H1 (cell line): Measurements from ENCODE around the gene DENND1A. TPM values are rescaled to one million over a fixed set of nuclear protein-coding genes. Genes with fewer than 3 reads are reported as not detected.

ENCODE experiments used
- CTCF ChIA-PET: fragments of 300-600 bp; sonication (Branson Sonifier 250); formaldehyde crosslinking; loops from one replicate; lab custom pipeline; 2021; ENCODE audit not compliant: partially characterized antibody; lab: Charles Lee
- POLR2A ChIA-PET: fragments of 300-600 bp; sonication (Branson Sonifier 250); formaldehyde crosslinking; loops from one replicate; lab custom pipeline; 2021; ENCODE audit warnings: inconsistent platforms; ENCODE audit not compliant: partially characterized antibody; lab: Charles Lee
- DNase-seq, 2 experiments: peaks; one replicate each; pipeline versions ENCODE4 v3.0.0 to v3.0.0-alpha.2; 2010 to 2022; ENCODE audit warnings: low spot score in 2 of 2, low read depth in 1 of 2, mixed read lengths in 1 of 2
- FAIRE-seq: peaks from 2 replicates; lab custom pipeline; 2011; peaks lifted over from hg19 to GRCh38; lab: Jason Lieb, UNC
- H2AFZ ChIP-seq: 2 replicates; pipeline ENCODE4 v1.8.1; 2012; ENCODE audit warnings: low read length, inconsistent platforms
- H2AK5ac ChIP-seq: 2 replicates; pipeline ENCODE4 v1.6.1; 2013; ENCODE audit warnings: low read depth, low read length
- H2BK120ac ChIP-seq: replicated peaks from 2 replicates; pipeline ENCODE3; 2013; ENCODE audit warnings: low read depth, low read length, inconsistent platforms
- H2BK12ac ChIP-seq: 2 replicates; pipeline ENCODE4 v1.6.1; 2013; ENCODE audit warnings: low read depth, low read length
- H2BK15ac ChIP-seq: 2 replicates; pipeline ENCODE4 v1.6.1; 2013; ENCODE audit warnings: low read length
- H2BK20ac ChIP-seq: 2 replicates; pipeline ENCODE4 v1.6.1; 2013; ENCODE audit warnings: low read length
- H2BK5ac ChIP-seq: 2 replicates; pipeline ENCODE4 v1.6.1; 2013; ENCODE audit warnings: low read depth, low read length
- H3K14ac ChIP-seq: 2 replicates; pipeline ENCODE4 v1.6.1; 2013; ENCODE audit warnings: inconsistent platforms; ENCODE audit not compliant: insufficient read length
- H3K18ac ChIP-seq: 2 replicates; pipeline ENCODE4 v1.6.1; 2013; ENCODE audit warnings: low read length; ENCODE audit errors: extremely low read depth
- H3K23ac ChIP-seq: 2 replicates; pipeline ENCODE4 v1.6.1; 2013; ENCODE audit warnings: inconsistent platforms; ENCODE audit not compliant: insufficient read length
- H3K23me2 ChIP-seq: 2 replicates; pipeline ENCODE4 v1.6.1; 2013; ENCODE audit warnings: low read depth, low read length
- H3K27ac ChIP-seq: 2 replicates; pipeline ENCODE4 v1.6.1; 2011; ENCODE audit warnings: low read depth, low read length, inconsistent platforms
- H3K27me3 ChIP-seq, 4 experiments: replicated peaks in 1 of 4; 1 replicate in 1 of 4; 2 replicates in 3 of 4; pipeline versions ENCODE4 v1.6.1 to v1.8.1; 2011 to 2013; ENCODE audit warnings: low read length in 3 of 4, mild to moderate bottlenecking in 3 of 4, inconsistent platforms in 2 of 4, mixed read lengths in 2 of 4, moderate library complexity in 1 of 4; ENCODE audit not compliant: control insufficient read depth in 3 of 4, insufficient read depth in 3 of 4; ENCODE audit errors: extremely low read depth in 1 of 4
- H3K36me3 ChIP-seq, 4 experiments: 2 replicates each; pipeline versions ENCODE4 v1.6.1 to v1.8.1; 2011 to 2013; ENCODE audit warnings: mild to moderate bottlenecking in 4 of 4, low read length in 3 of 4, moderate library complexity in 2 of 4, control low read depth in 1 of 4, inconsistent platforms in 1 of 4; ENCODE audit not compliant: insufficient read depth in 4 of 4, control insufficient read depth in 2 of 4
- H3K4ac ChIP-seq: replicated peaks from 2 replicates; pipeline ENCODE3; 2013; ENCODE audit warnings: low read length, low read depth, mixed read lengths, inconsistent platforms; ENCODE audit not compliant: insufficient read length
- H3K4me1 ChIP-seq, 4 experiments: replicated peaks in 1 of 4; 1 replicate in 1 of 4; 2 replicates in 3 of 4; pipeline versions ENCODE4 v1.6.1 to v1.8.1; 2011 to 2013; ENCODE audit warnings: low read length in 3 of 4, inconsistent platforms in 2 of 4, mixed read lengths in 1 of 4; ENCODE audit not compliant: insufficient read depth in 4 of 4, control insufficient read depth in 3 of 4
- H3K4me2 ChIP-seq, 2 experiments: 2 replicates each; pipeline versions ENCODE4 v1.6.1 to v1.8.1; 2011 to 2013; ENCODE audit warnings: low read depth in 2 of 2, low read length in 2 of 2, control low read depth in 1 of 2, inconsistent platforms in 1 of 2, mild to moderate bottlenecking in 1 of 2; ENCODE audit not compliant: insufficient read depth in 1 of 2
- H3K4me3 ChIP-seq, 4 experiments: fragments of 200-600, 300-600 bp in 1 of 4; sonication (generic), shearing (Covaris generic), sonication (Bioruptor Twin) in 1 of 4; 2 replicates each; pipeline versions ENCODE4 v1.5.1 to v1.8.1; 2011 to 2016; ENCODE audit warnings: low read length in 4 of 4, low read depth in 3 of 4, control low read depth in 2 of 4, inconsistent platforms in 2 of 4, mild to moderate bottlenecking in 2 of 4, mixed read lengths in 1 of 4, moderate library complexity in 1 of 4; ENCODE audit not compliant: insufficient read depth in 2 of 4; ENCODE audit errors: extremely low read depth in 1 of 4
- H3K56ac ChIP-seq: replicated peaks from 2 replicates; pipeline ENCODE3; 2013; ENCODE audit warnings: low read depth, mild to moderate bottlenecking, mixed read lengths, low read length, inconsistent platforms; ENCODE audit not compliant: insufficient read length
- H3K79me1 ChIP-seq: 2 replicates; pipeline ENCODE4 v1.6.1; 2013; ENCODE audit warnings: low read depth, low read length, control low read depth
- H3K79me2 ChIP-seq, 2 experiments: 2 replicates each; pipeline versions ENCODE4 v1.6.1 to v1.8.1; 2012 to 2013; ENCODE audit warnings: low read length in 2 of 2, mild to moderate bottlenecking in 2 of 2, inconsistent platforms in 1 of 2; ENCODE audit not compliant: insufficient read depth in 2 of 2, control insufficient read depth in 1 of 2
- H3K9ac ChIP-seq, 4 experiments: replicated peaks in 1 of 4; 1 replicate in 1 of 4; 2 replicates in 3 of 4; pipeline versions ENCODE4 v1.6.1 to v1.8.1; 2011 to 2013; ENCODE audit warnings: low read depth in 3 of 4, low read length in 3 of 4, control low read depth in 2 of 4, mild to moderate bottlenecking in 2 of 4, moderate library complexity in 2 of 4, inconsistent platforms in 1 of 4; ENCODE audit errors: extremely low read depth in 1 of 4
- H3K9me3 ChIP-seq, 2 experiments: 2 replicates each; pipeline versions ENCODE4 v1.6.1 to v1.8.1; 2012 to 2013; ENCODE audit warnings: mild to moderate bottlenecking in 2 of 2, moderate library complexity in 2 of 2, control low read depth in 1 of 2, inconsistent platforms in 1 of 2, low read depth in 1 of 2, low read length in 1 of 2, mixed read lengths in 1 of 2; ENCODE audit not compliant: insufficient read depth in 2 of 2
- H4K20me1 ChIP-seq, 2 experiments: replicated peaks in 1 of 2; 2 replicates each; pipeline versions ENCODE3 to v1.8.1; 2011 to 2013; ENCODE audit warnings: inconsistent platforms in 2 of 2, low read length in 2 of 2, mild to moderate bottlenecking in 1 of 2; ENCODE audit not compliant: insufficient read depth in 2 of 2, control insufficient read depth in 1 of 2
- H4K5ac ChIP-seq: 2 replicates; pipeline ENCODE4 v1.6.1; 2013; ENCODE audit warnings: low read length, low read depth, mixed read lengths, inconsistent platforms; ENCODE audit not compliant: insufficient read length
- H4K8ac ChIP-seq: 2 replicates; pipeline ENCODE4 v1.8.0; 2013; ENCODE audit warnings: mild to moderate bottlenecking, moderate library complexity, low read length, inconsistent platforms; ENCODE audit not compliant: insufficient read depth; ENCODE audit errors: extremely low read depth
- H4K91ac ChIP-seq: replicated peaks from 2 replicates; pipeline ENCODE3; 2013; ENCODE audit warnings: low read length, mixed read lengths, inconsistent platforms; ENCODE audit not compliant: insufficient read length
- ASH2L ChIP-seq: fragments of 200-600, 300-600 bp; sonication (generic); IDR thresholded peaks from one replicate; pipeline ENCODE4 v1.7.1; 2017; ENCODE audit warnings: low read length
- EGR1 ChIP-seq: IDR thresholded peaks from 2 replicates; pipeline ENCODE4 v1.6.1; 2011; ENCODE audit warnings: low read depth, low read length, borderline replicate concordance
- GABPA ChIP-seq: IDR thresholded peaks from 2 replicates; pipeline ENCODE4 v1.6.1; 2011; ENCODE audit warnings: mild to moderate bottlenecking, low read length, moderate library complexity, borderline replicate concordance; ENCODE audit not compliant: insufficient read depth
- TAF1 ChIP-seq: IDR thresholded peaks from 2 replicates; pipeline ENCODE4 v1.6.1; 2011; ENCODE audit warnings: mild to moderate bottlenecking, low read depth, low read length
- WGBS, 2 experiments: shearing (Covaris generic) in 1 of 2; methylation state at CpG; one replicate each; pipeline versions ENCODE4 v1.1.6 to v1.1.7; 2013 to 2015; ENCODE audit warnings: low lambda C conversion rate in 2 of 2, mixed read lengths in 2 of 2, inconsistent platforms in 1 of 2, low coverage in 1 of 2, missing lambda C conversion rate in 1 of 2; ENCODE audit not compliant: insufficient replicate concordance in 2 of 2, insufficient coverage in 1 of 2, insufficient read length in 1 of 2; ENCODE audit errors: extremely low coverage in 1 of 2, missing lambda C conversion rate in 1 of 2; 5-methylcytosine and 5-hydroxymethylcytosine counted together
- polyA plus RNA-seq, 7 experiments: library from polyadenylated mRNA; depleted of rRNA in 3 of 7; stranded (reverse) in 5 of 7; unstranded in 2 of 7; fragments of >200 nt in 5 of 7; fragments of 200-250 nt in 2 of 7; gene quantifications; 1 replicate in 5 of 7; 2 replicates in 1 of 7; 4 replicates in 1 of 7; pipeline versions ENCODE4 v1.2.1 to v1.2.3, GENCODE V29; 2011 to 2013; ENCODE audit warnings: missing spikeins in 2 of 7, mixed read lengths in 2 of 7
- total RNA-seq: library from RNA; stranded (reverse); fragmentation: NEBNext Ultra II Directional; extraction: Animal tissue kit (Norgen Biotek cat#: 25700); gene quantifications from 2 replicates; pipeline ENCODE4 v1.2.1, GENCODE V29; 2021

The DENND1A gene
- total and polyA plus RNA-seq, 2 of the 8 experiments (the other 6 are each of a cell fraction or from before 2014, with no cell fraction given) = 24.1 to 26.4 TPM

GRCh38 chr9:123597876-123598556 lies 331.9 kb downstream of the DENND1A start:
- no peak overlapping the region for H3K23ac ChIP-seq
- no peaks in the 10 kb centered on the region for H3K36me3 ChIP-seq
- POLR2A ChIA-PET = interaction anchor here (1.1 to 1.5 kb wide), 2 partner anchors 8 to 21 kb away, joined by 3 read pairs; no protein-coding TSS in a partner anchor
- H3K79me2 ChIP-seq = no peaks in the 10 kb centered on the region
- no peak overlapping the region for H4K91ac ChIP-seq
- no peak overlapping the region for H3K27ac ChIP-seq
- H3K9ac ChIP-seq = no peak overlapping the region
- no peak overlapping the region for H4K5ac ChIP-seq
- no peaks in the 10 kb centered on the region for H4K20me1 ChIP-seq
- H3K79me1 ChIP-seq = no peaks in the 10 kb centered on the region
- H2AFZ ChIP-seq = no peak overlapping the region
- no peak overlapping the region for H3K4me2 ChIP-seq
- no peak overlapping the region for H3K14ac ChIP-seq
- H3K4me3 ChIP-seq = no peak overlapping the region
- no peak overlapping the region for H2AK5ac ChIP-seq
- H2BK15ac ChIP-seq = no peak overlapping the region
- no peaks in the 10 kb centered on the region for H3K9me3 ChIP-seq
- no peak for FAIRE-seq
- TF ChIP-seq EGR1 (no peak), ASH2L (no peak), TAF1 (no peak), GABPA (no peak)
- TF ChIP-seq, all 59 proteins: peak for 0
- H2BK20ac ChIP-seq = no peak overlapping the region
- H3K56ac ChIP-seq = no peak overlapping the region
- 90% methylated on average over 8 of the region's 8 CpGs; no CpG with 5 or more reads in 1 of the 2 experiments for WGBS, 2 experiments
- H4K8ac ChIP-seq = 0 out of 2 replicates have a peak overlapping the region, but pooled peaks have one; percentile 35
- H3K27me3 ChIP-seq = no peaks in the 10 kb centered on the region
- DNase-seq = peak in 1 of 2 experiments; percentile 42
- no peak overlapping the region for H2BK120ac ChIP-seq
- H2BK12ac ChIP-seq = no peak overlapping the region
- peaks cover 0 to 5% (median 0%) of the 10 kb centered on the region in 4 experiments; a peak in 2 of 7 replicates for H3K4me1 ChIP-seq
- H3K4ac ChIP-seq = no peak overlapping the region
- H2BK5ac ChIP-seq = no peak overlapping the region
- CTCF ChIA-PET = interaction anchor here (0.6 to 0.8 kb wide), 2 partner anchors 52 to 896 kb away, joined by 3 to 4 read pairs; no protein-coding TSS in a partner anchor
- no peak overlapping the region for H3K18ac ChIP-seq
- H3K23me2 ChIP-seq = no peaks in the 10 kb centered on the region
